NCI-H69 (cell line): ENCODE results near the gene PRKD1.
A peak's percentile ranks its signal among the peaks of the same experiment; 100 is the strongest.
"Not testable (repeated sequence)": the region's sequence is repeated elsewhere in the genome, so short reads cannot be mapped to it uniquely, and the experiment has no call there.

ENCODE experiments used
- DNase-seq: peaks from one replicate; lab custom pipeline; 2025; lab: John Stamatoyannopoulos, UW

The PRKD1 gene

GRCh38 chr14:29743531-29743930 lies 184.1 kb downstream of the PRKD1 start:
- peak; percentile 56 for DNase-seq

GRCh38 chr14:29741909-29742401 lies 185.7 kb downstream of the PRKD1 start:
- peak; percentile 94 for DNase-seq

- peak; percentile 35 for DNase-seq
Measured at GRCh38 chr14:29740491-29740890, 187.2 kb downstream of the PRKD1 start.

GRCh38 chr14:29738950-29739349 lies 188.7 kb downstream of the PRKD1 start:
- DNase-seq, result no peak

GRCh38 chr14:29738056-29738455 lies 189.6 kb downstream of the PRKD1 start:
- DNase-seq, result peak; percentile 26

- DNase-seq, result peak; percentile 53
Measured at GRCh38 chr14:29735459-29735858, 192.2 kb downstream of the PRKD1 start.

GRCh38 chr14:29734732-29735131 lies 192.9 kb downstream of the PRKD1 start:
- peak; percentile 83 for DNase-seq

- not testable (repeated sequence) for DNase-seq
Measured at GRCh38 chr14:29726560-29727331, 200.9 kb downstream of the PRKD1 start.

- peak; percentile 99 for DNase-seq
Measured at GRCh38 chr14:29724991-29725390, 202.7 kb downstream of the PRKD1 start.

GRCh38 chr14:29722831-29723230 lies 204.8 kb downstream of the PRKD1 start:
- DNase-seq, result no peak

GRCh38 chr14:29721586-29721985 lies 206.1 kb downstream of the PRKD1 start:
- DNase-seq, result no peak

- no peak for DNase-seq
Measured at GRCh38 chr14:29717901-29718300, 209.7 kb downstream of the PRKD1 start.

- peak; percentile 74 for DNase-seq
Measured at GRCh38 chr14:29716150-29716549, 211.5 kb downstream of the PRKD1 start.

- DNase-seq, result peak; percentile 95
Measured at GRCh38 chr14:29712601-29713000, 215.0 kb downstream of the PRKD1 start.

- DNase-seq, result peak; percentile 71
Measured at GRCh38 chr14:29710015-29710414, 217.6 kb downstream of the PRKD1 start.

- peak; percentile 27 for DNase-seq
Measured at GRCh38 chr14:29709490-29709889, 218.2 kb downstream of the PRKD1 start.

GRCh38 chr14:29706700-29707099 lies 220.9 kb downstream of the PRKD1 start:
- no peak for DNase-seq

- no peak for DNase-seq
Measured at GRCh38 chr14:29705801-29706200, 221.8 kb downstream of the PRKD1 start.

GRCh38 chr14:29689597-29689996 lies 238.1 kb downstream of the PRKD1 start:
- DNase-seq, result not testable (repeated sequence)

- no peak for DNase-seq
Measured at GRCh38 chr14:29687866-29688265, 239.8 kb downstream of the PRKD1 start.

- no peak for DNase-seq
Measured at GRCh38 chr14:29687071-29687765, 240.4 kb downstream of the PRKD1 start.

GRCh38 chr14:29684926-29685325 lies 242.7 kb downstream of the PRKD1 start:
- peak; percentile 10 for DNase-seq

GRCh38 chr14:29682789-29683188 lies 244.9 kb downstream of the PRKD1 start:
- no peak for DNase-seq
